A549 (cell line): ENCODE measurements around the gene LHX1. TPM values are rescaled to one million over a fixed set of nuclear protein-coding genes. Genes with fewer than 3 reads are reported as not detected.
A peak's percentile ranks its signal among the peaks of the same experiment; 100 is the strongest.

ENCODE experiments used
- ATAC-seq, 2 experiments: fragments of 200-7000 bp in 1 of 2; fragments of >200 bp in 1 of 2; cut with Nextera tagmentation in 1 of 2; cut with Tn5 transposase in 1 of 2; 3 replicates each; pipeline versions ENCODE4 v1.8.0 to v1.9.1; 2018 to 2020; ENCODE audit warnings: mild to moderate bottlenecking in 1 of 2, moderate library complexity in 1 of 2
- CTCF ChIA-PET: fragments of 300-600 bp; sonication (Branson Sonifier 250); formaldehyde crosslinking; extraction: SDS; loops from one replicate; lab custom pipeline; 2021; ENCODE audit warnings: antibody characterized with exemption, inconsistent platforms; lab: Yijun Ruan, JAX
- POLR2A ChIA-PET: fragments of 350-600 bp; formaldehyde crosslinking; extraction: SDS; loops from one replicate; lab custom pipeline; 2021; ENCODE audit warnings: antibody characterized with exemption, inconsistent platforms; lab: Yijun Ruan, JAX
- DNase-seq, 2 experiments: peaks; one replicate each; pipeline versions ENCODE4 v3.0.0 to v3.0.0-alpha.2; 2011 to 2016; ENCODE audit warnings: low read depth in 1 of 2, low spot score in 1 of 2
- FAIRE-seq: peaks from 2 replicates; lab custom pipeline; 2011; peaks lifted over from hg19 to GRCh38; lab: Jason Lieb, UNC
- H3K27ac ChIP-seq, 2 experiments: fragments of >200 bp; sonication (Bioruptor Twin); formaldehyde crosslinking; 3 replicates each; pipeline ENCODE4 v1.5.1; 2016 to 2017
- H3K4me1 ChIP-seq: fragments of >200 bp; sonication (Bioruptor Twin); formaldehyde crosslinking; 3 replicates; pipeline ENCODE4 v1.6.1; 2016
- H3K4me2 ChIP-seq: fragments of >200 bp; sonication (Bioruptor Twin); formaldehyde crosslinking; 3 replicates; pipeline ENCODE4 v1.6.1; 2016
- H3K4me3 ChIP-seq: fragments of >200 bp; sonication (Bioruptor Twin); formaldehyde crosslinking; 3 replicates; pipeline ENCODE4 v1.5.1; 2016
- H3K9me3 ChIP-seq: fragments of >200 bp; sonication (Bioruptor Twin); formaldehyde crosslinking; 3 replicates; pipeline ENCODE4 v1.6.1; 2016
- BHLHE40 ChIP-seq: IDR thresholded peaks from 2 replicates; pipeline ENCODE4 v1.6.1; 2012; ENCODE audit warnings: low read depth, low read length, inconsistent platforms
- CHD2 ChIP-seq: fragments of 150-350 bp; IDR thresholded peaks from 2 replicates; pipeline ENCODE4 v1.6.1; 2014; ENCODE audit warnings: low read length; ENCODE audit not compliant: partially characterized antibody
- CHD4 ChIP-seq: fragments of 200-600 bp; sonication (generic); IDR thresholded peaks from 2 replicates; pipeline ENCODE4 v1.6.1; 2016; ENCODE audit warnings: antibody characterized with exemption, mild to moderate bottlenecking, borderline replicate concordance
- CTCF ChIP-seq: fragments of >200 bp; sonication (Bioruptor Twin); formaldehyde crosslinking; IDR thresholded peaks from 3 replicates; pipeline ENCODE4 v1.5.1; 2016
- EP300 ChIP-seq, 2 experiments: fragments of >200 bp; sonication (Bioruptor Twin); formaldehyde crosslinking; IDR thresholded peaks; 2 replicates in 1 of 2; 3 replicates in 1 of 2; pipeline ENCODE4 v1.6.1; 2016 to 2017
- FOSB ChIP-seq: fragments of 250-450 bp; sonication (Bioruptor Pico); IDR thresholded peaks from 2 replicates; pipeline ENCODE4 v1.5.0; 2020; ENCODE audit warnings: mild to moderate bottlenecking, moderate library complexity
- HDAC2 ChIP-seq: fragments of 200-600 bp; sonication (generic); IDR thresholded peaks from 2 replicates; pipeline ENCODE4 v1.6.1; 2016
- KDM1A ChIP-seq: fragments of 200-600 bp; sonication (generic); IDR thresholded peaks from 2 replicates; pipeline ENCODE4 v1.6.1; 2016; ENCODE audit warnings: low read depth, mild to moderate bottlenecking
- MAFK ChIP-seq: fragments of 450-650 bp; IDR thresholded peaks from 2 replicates; pipeline ENCODE4 v1.6.1; 2014; ENCODE audit not compliant: partially characterized antibody
- MAZ ChIP-seq: fragments of 150-350 bp; IDR thresholded peaks from 2 replicates; pipeline ENCODE4 v1.6.1; 2014; ENCODE audit warnings: antibody characterized with exemption, low read depth, low read length, borderline replicate concordance
- POLR2A ChIP-seq: IDR thresholded peaks from 2 replicates; pipeline ENCODE4 v1.6.1; 2012; ENCODE audit warnings: mild to moderate bottlenecking, low read length
- SMC3 ChIP-seq: fragments of >200 bp; sonication (Bioruptor Twin); formaldehyde crosslinking; IDR thresholded peaks from 3 replicates; pipeline ENCODE4 v1.6.1; 2018; ENCODE audit warnings: inconsistent platforms
- USF2 ChIP-seq: fragments of 450-650 bp; IDR thresholded peaks from 2 replicates; pipeline ENCODE4 v1.6.1; 2014; ENCODE audit warnings: antibody characterized with exemption
- ZFP36 ChIP-seq: fragments of 450-650 bp; IDR thresholded peaks from 2 replicates; pipeline ENCODE4 v1.6.1; 2014; ENCODE audit warnings: borderline replicate concordance; ENCODE audit not compliant: partially characterized antibody
- WGBS: methylation state at CpG from one replicate; pipeline ENCODE4 v1.1.6; 2017; ENCODE audit errors: missing lambda C conversion rate; 5-methylcytosine and 5-hydroxymethylcytosine counted together
- polyA plus RNA-seq, 4 experiments: library from polyadenylated mRNA; depleted of rRNA in 3 of 4; stranded (reverse); fragments of >200 nt; fragmentation: RNase III in 1 of 4; extraction: RNeasy Plus Mini Kit Qiagen cat#74134 plus additional on column Dnase treatment in 1 of 4; gene quantifications; 2 replicates in 3 of 4; 3 replicates in 1 of 4; pipeline ENCODE4 v1.2.3, GENCODE V29; 2011 to 2017

The LHX1 gene
- polyA plus RNA-seq, 2 of the 4 experiments (the other 2 are of a cell fraction): 0.53 to 2.2 TPM

GRCh38 chr17:36913132-36913531, 24.1 kb upstream of the LHX1 start:
- CTCF ChIA-PET: interaction anchor here (1.1 kb wide), 1 partner anchor 49 kb away, joined by 3 read pairs; no protein-coding TSS in a partner anchor
- Histone ChIP-seq H3K27ac (no peak overlapping the region), H3K4me2 (no peak overlapping the region), H3K4me3 (no peak overlapping the region), H3K4me1 (peaks cover 6% of the 10 kb centered on the region), H3K9me3 (no peaks in the 10 kb centered on the region)
- ATAC-seq: no peak
- POLR2A ChIA-PET: no interaction called here
- TF ChIP-seq USF2 (no peak), BHLHE40 (no peak), MAZ (no peak), CHD4 (no peak)
- 64% methylated on average over 5 of the region's 5 CpGs for WGBS
- no peak for FAIRE-seq
- DNase-seq: no peak

GRCh38 chr17:36918211-36918691, 19.0 kb upstream of the LHX1 start:
- TF ChIP-seq MAFK (no peak), POLR2A (peak; percentile 42; the same call in 1 of the 2 replicates)
- ChIA-PET POLR2A (interaction anchor here (0.8 to 1.2 kb wide), 3 partner anchors 17 to 63 kb away, joined by 3 to 4 read pairs (median 3); partner anchors contain the start of gene AATF), CTCF (interaction anchor here (0.7 to 2.7 kb wide), 8 partner anchors 9 to 372 kb away, joined by 3 to 10 read pairs (median 3); partner anchors contain the start of gene AATF)
- FAIRE-seq (no peak), DNase-seq (peak in 1 of 2 experiments; percentile 70), ATAC-seq (peak in 1 of 2 experiments; percentile 56; a peak in 3 of 6 replicates)
- Histone ChIP-seq H3K27ac (peak overlapping the region; percentile 83 to 93), H3K4me2 (peak overlapping the region; percentile 73), H3K4me1 (peaks cover 55% of the 10 kb centered on the region), H3K4me3 (no peak overlapping the region), H3K9me3 (no peaks in the 10 kb centered on the region)
- WGBS: 18% methylated on average over 3 of the region's 3 CpGs

- Histone ChIP-seq H3K4me1 (peaks cover 63% of the 10 kb centered on the region), H3K4me2 (peak overlapping the region; percentile 70), H3K9me3 (no peaks in the 10 kb centered on the region), H3K27ac (peak overlapping the region; percentile 83 to 93), H3K4me3 (no peak overlapping the region)
- ATAC-seq (no peak), FAIRE-seq (no peak), DNase-seq (no peak)
- CTCF ChIA-PET: interaction anchor here (1.0 to 2.8 kb wide), 9 partner anchors 9 to 373 kb away, joined by 3 to 10 read pairs (median 5); no protein-coding TSS in a partner anchor
- TF ChIP-seq CTCF: no peak
- no peak for TF ChIP-seq CHD2
- no peak for TF ChIP-seq SMC3
- TF ChIP-seq HDAC2: peak; percentile 49; the same call in 1 of the 2 replicates
- no peak for TF ChIP-seq USF2
- TF ChIP-seq EP300 (IDR thresholded peaks at IDR 0.05): no peak
- peak; percentile 84 for TF ChIP-seq ZFP36
- TF ChIP-seq FOSB (CRISPR knock-in tag): no peak
- peak; percentile 92; the same call in 1 of the 2 replicates for TF ChIP-seq KDM1A
- POLR2A ChIA-PET: interaction anchor here (0.8 to 1.2 kb wide), 2 partner anchors 15 to 65 kb away, joined by 3 read pairs; no protein-coding TSS in a partner anchor
- WGBS: 91% methylated on average over 7 of the region's 7 CpGs
Observed at GRCh38 chr17:36919407-36919968, 17.8 kb upstream of the LHX1 start.
